GM18519 (cell line): ENCODE data around the gene GDNF.

Experiments used
- ATAC-seq: cut with Tn5 transposase; IDR thresholded peaks from one replicate; pipeline ENCODE4 v1.9.1; 2021; ENCODE audit warnings: mild to moderate bottlenecking, moderate library complexity; ENCODE audit not compliant: unreplicated experiment, low FRiP score

GDNF gene

DNA sequence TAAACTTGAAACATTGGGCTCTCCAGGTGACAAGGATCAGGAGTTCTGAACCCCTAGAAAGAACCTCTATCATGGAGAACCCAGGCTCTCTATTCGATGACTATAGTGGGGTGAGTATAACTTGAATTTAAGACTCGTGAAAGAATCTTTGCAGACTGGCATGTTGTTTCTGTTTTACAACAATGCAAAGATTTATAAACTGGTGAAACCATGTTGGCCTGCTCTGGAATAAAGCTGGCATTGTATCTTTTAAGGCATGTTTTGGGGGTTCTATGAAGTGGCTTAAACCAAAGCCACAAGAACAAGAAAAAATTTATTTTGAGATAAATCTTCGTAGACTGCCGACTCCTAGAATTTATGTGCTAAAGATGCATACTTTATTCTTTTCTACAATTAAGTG lies 9.8 kb upstream of the GDNF start:
- no peak for ATAC-seq

DNA sequence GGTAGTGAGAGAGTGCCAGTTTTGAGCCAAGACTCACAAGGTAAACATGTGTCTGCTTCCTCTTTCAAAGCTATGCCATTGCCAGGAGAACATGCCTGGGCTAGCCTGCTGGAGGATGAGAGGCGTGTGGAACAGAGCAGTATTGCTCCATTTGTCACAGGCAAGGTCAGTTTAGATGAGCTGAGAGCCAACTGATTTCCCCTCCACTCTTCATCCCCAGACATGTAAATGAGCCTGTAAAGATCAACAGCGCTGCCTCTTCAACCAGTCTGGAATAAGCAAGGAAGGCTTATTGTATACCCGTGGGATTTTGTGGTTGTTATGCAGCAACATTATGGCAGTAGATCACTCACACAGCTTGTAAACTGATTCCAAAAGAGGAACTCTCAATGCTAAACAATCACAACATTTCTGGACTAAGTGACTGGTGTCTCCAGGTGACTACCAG lies 8.2 kb upstream of the GDNF start:
- ATAC-seq: peak; percentile 65

DNA sequence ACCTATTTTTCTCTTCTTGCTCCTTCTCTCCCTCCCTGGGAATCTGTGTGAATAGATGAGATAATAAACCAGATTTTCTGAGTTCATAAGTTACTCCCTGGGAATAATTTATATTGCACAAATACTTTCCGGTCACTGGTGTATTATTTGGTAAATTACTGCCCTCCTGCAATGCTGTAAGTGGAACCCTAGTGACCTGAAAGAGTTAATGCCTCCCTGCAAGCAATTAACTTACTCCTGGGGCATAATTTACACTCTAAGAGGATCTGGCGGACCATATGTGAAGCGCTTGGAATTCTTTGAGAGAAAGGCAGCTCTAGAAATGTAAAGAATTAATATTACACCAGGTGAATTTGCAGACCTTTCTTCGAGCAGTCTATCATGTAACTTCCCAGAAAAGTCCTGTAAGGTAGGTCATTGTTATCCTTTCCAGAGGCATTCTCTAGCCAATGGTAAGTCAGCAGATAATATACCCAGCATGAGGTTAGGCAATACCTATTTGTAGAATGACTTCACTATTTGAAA lies 7.0 kb upstream of the GDNF start:
- no peak for ATAC-seq

DNA sequence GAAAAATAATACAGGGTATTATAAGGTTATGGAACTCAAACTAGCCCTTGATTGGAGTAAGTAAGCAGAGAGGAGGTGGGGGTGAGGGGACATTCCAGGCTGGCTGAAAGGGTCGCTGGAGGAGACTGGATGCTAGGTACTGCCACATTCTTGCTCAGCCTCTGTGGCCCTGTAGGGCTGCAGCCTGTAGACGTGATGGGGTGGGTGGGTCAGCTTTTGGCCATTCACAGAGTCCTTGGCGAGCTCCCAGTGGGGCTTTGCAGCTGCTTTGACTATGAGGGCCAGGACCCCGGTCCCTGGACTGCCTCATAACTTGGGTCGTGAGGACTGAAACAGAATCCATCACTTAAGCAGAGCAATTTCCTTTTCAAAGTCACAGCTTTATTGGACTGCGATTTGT lies 4.2 kb upstream of the GDNF start:
- no peak for ATAC-seq

DNA sequence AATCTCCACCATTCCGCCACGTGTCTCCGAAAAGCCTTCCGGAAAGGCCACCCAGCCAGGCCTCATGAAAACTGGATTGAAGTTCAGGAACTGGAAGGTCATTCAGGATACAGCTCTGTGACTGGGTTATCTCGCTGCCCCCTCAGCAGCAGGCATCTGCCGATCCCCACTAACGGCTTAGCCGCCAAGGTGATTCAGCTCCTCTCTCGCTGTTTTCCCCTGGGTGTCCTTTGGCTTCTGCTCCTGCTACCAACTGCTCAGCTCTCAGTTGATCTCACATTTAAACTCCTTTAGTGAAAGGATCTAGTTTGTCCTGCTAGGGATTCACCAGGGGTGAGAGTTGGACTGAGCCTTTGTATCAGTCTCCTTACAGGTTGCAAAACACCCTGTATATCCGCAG lies 2.2 kb upstream of the GDNF start:
- no peak for ATAC-seq

DNA sequence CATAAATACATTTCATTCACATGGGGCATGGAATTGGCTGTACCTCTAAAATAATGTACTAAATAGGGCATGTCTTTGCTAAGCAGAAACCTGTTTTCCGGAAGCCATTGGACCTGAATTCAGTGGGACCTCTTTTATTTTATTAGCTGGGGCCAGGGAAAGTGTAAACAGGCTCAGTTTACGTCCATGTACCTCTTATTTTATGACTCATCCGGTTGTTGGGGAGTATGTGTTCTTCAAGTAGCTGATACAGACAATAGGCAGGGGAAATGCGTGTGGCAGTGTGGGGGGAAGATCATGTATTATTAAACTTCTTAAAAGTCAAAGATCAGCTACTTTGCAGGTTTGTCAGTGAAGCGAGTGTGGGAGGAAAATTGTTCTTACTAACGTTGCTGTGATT lies 1.4 kb upstream of the GDNF start:
- ATAC-seq: no peak

DNA sequence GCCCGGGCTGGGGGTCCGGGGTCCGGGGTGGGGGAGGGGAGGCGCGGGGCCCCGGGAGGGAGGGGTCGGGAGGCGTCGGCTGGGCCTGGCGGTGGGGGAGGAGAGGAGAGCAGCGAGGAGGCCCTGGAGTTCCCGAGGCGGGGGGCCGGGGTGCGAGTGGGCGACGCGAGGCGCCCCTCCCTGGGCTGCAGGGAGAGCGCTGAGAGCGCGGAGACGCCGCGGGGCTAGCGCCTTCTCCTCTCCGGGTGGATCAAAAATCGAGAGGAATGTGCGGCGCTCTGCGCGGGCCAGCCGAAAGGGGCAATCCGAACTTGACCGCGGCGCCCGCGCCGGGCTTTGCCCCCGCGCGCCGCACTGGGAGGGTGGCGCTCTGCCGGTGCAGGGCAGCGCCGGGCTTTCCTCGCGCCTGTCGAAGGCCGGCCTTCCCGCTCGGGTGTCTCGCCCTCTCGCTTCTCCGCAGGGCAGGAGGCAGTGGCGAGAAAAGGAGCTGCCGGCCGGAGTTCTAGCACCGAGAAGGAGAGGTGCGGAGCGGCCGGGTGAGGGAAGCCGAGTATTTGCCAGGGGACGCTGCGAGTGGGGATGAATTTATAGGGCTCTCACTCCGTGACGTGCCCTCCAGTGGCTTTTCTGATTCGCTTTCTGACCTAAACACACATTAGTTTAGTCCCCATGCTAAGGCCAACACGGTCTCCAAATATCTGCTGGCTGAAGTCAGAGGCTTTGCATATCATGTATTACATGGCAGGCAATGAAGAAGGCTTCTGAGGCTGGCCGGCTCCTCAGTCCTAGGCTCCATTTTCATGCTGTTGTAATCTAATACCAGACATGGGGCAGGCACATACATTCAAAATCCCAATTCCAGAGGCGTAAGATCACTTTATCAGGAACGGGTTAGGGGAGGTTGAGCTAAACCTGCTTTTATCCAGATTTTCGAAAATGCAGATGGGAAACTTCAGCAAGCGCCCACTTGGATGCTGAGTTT lies 503 bp upstream of the GDNF start:
- ATAC-seq: no peak

DNA sequence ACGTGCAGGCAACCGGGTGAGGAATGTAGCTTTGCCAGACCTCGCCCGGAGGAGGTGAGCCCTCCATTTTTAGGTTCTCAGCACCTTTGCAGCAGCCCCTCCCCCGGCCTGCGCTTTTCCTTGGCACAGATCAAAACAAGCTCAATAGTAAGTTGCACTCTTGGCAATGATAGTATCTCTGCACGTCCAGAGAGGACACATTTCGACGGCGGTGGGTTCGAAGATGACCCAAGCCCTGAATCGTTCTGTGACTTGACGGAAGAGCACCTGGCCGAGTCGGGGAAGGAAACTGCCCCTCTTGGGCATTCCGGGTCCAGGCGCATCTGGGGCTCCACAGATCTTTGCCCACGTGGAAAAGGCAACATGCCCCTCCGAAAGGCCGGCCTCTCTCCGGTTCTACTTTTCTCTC lies 904 bp downstream of the GDNF start:
- ATAC-seq: no peak

DNA sequence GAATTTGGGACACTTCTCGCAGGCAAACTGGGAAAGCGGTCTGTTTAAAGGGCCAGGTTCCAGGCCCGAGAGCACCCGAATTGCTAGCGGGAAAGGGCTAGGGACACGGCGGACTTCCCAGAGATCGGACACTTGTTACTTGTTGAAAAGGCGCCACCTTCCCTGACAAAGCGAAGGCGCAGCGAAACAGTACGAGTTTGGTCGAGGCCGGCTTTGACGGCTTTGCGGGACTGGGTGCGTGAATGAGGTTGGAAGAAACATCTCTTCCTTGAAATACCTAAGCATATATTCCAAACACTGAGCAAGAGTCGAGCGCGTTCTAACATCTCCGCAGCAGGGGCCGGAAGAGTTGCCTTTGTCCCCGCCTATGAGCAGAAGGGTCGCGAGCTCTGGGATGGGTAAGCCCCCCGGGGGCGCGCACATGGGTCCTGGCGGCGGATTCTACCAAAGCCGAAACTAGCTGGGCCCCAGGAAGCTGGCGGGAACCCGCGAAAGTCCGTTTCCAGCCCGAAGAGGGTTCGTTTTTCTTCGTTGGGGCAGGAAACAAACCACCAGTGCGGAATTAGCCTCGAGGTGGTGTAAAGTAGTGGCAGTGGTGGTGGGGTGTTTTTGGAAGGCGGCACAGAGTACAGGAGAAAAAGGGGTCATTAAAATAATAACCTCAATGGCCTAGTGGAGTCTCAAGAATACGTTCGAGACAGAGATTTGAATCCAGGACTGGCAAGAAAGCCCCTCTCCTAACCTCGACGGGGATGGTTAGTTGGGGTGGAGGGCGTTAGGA lies 1.5 kb downstream of the GDNF start:
- ATAC-seq: no peak

DNA sequence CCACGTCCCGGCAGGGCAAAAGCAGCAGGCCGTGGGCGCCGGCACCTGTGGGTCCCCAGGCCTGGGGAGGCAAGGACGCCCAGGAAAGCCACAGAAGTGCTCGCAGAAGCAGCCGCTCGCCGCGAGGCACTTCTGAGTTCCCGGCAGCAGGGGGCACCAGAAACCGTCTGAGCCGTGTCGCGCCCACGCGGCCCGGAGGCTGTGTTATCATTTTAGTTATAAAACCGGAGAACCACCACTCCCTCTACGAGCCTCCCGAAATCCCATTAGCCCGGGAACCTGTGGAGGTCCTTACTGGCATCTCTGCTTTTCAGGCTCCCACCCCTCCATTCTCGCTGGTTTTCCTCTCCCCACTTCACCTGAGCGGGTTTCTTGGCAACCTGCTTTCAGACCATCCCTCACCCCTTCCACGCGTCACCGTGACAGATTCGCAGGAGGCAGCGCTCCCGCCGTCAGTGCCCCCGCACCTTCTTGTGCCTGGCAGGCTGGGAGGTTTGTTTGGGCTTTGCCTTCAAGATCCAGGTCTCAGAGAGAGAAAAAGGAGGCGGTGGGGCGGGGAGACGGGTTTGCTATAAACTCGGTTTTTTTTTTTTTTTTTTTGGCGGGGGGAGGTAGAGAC lies 2.3 kb downstream of the GDNF start:
- ATAC-seq: peak; percentile 58

DNA sequence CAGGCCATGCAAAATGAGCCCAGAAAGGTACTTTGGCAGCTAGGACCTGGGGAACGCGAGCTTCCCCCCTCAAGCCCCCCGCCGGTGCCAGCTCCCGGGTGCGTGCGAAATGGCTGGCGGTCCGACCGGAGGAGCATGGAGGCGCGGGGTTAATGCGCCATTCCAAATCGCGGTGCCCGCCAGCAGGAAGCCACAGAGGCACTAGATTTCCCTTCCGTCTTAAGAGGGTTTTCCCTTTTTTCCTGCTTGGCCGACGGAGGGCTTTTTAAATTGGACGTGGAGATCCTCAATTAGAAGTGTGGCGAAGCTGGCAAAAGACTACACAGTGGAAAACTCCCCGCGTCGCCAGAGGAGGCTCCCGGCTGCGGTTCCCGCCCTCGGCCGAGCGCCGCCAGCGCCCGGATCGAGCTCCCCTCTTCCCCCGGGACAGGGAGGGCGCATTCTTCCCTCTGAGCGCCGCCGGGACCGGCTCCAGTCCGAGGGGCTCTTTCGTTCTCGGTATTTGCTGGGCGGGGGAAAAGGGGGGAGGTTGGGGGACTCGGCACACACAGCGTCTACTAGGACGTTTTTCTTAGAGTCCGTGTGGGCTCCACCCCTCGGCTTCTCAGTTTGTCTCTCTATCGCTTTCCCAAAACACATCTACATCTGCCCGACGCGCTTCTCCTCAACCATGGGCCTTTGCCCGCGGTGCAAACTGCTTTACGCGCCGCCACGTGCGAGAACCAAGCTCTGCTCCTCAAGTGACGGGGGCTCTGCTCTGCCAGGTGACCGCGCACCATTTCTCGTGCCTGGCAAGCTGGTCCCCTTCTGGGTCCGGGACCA lies 3.0 kb downstream of the GDNF start:
- ATAC-seq: peak; percentile 23

DNA sequence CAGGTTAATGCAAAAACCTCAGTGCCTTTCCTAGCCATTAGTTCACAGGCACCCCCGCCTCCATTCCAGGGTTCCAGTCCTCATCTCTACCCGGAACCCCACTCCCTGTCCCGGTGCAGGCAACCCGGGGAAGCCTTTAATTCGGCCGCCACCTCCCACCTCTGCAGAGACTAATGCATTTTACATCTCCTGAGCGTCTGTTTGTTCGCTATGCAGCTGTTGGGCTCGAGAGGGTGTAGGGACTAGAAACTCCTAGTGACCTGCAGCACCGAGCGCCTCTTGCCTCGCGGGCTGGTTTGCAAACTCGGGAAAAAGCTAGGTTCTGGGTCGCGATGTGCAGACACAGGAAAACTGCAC lies 3.6 kb downstream of the GDNF start:
- no peak for ATAC-seq

DNA sequence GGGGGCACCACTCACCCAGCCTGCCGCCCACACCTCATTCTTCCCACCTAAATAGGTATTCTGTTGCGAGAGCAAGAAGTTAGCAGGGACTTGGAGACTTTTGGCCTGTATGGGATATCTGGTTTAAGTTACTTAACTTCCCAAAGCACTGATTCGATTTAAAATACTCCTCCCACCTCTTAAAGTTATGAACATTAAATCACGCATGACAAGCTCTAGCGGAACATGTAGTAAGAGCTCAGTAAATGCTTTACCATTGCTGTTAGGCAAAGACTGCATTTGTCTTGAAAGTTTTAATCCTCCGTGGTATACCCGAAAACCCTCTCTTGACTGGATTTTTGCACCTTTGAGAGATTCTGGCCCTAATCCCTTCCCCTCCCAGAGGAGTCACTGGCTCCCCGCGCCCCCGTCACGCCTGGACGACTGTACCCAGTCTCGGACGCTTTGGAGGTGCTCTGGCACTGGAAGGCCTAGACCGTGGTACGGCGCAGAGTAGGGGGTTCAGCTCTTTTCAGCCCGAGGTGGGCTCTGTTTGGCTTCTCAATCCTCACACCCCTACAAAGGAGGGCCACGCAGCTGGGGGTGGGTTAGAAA lies 4.4 kb downstream of the GDNF start:
- no peak for ATAC-seq

DNA sequence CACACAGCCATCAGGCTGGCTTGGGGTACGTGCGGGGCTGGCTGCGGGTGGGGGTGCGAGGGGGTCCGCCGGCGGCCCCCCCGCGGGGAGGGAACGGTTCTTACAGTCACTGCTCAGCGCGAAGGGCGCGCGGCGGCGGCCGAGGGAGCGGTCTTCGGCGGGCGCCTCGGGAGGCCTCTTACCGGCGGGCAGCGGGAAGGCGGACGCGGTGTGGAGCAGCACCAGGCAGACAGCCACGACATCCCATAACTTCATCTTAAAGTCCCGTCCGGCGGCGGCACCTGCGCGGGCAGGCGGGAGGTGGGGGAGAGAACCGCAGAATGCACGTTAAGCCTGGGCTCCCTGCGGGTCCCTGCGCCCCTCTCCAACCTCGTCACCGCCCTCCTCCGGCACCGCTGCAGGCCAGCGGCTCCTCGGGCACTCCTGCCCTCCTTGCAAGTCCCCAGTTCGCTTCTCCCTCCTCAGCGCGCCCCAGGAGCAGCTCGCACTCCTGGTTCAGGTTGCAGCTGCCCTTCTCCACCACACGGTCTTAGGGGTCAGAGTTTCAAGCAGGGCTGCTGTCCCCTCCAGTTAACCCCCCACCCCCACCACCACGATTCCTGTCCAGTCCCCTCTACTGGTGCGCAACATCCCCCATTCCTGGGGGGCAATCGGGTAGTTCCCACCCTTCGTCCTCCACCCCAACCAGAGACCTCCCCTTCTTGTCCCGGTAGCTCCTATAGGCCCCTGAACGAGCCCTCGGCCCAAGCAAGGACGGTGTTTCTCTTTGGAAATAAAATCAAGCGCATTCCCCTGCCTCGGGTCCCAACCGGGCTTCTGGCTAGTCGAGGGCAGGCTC lies 5.1 kb downstream of the GDNF start:
- ATAC-seq: no peak

DNA sequence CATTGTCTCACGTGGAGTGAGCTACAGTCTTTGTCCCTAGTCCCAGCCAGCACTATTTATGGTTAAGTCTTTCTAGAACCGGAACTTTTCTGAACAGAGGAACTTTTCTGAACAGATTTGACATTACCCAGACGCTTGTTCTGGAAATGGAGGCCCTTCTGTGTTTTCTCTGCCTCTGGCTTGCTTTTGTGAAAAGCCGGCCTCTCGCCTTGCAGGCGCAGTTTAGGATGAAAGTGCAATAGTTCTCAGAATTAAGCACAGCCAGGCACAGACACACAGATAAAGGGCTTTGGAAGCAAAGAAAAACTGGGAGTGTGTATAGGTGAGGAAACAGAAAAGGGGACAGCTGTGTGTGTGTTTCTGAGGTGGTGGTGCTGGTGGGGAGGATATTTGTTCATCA lies 5.9 kb downstream of the GDNF start:
- ATAC-seq: no peak

DNA sequence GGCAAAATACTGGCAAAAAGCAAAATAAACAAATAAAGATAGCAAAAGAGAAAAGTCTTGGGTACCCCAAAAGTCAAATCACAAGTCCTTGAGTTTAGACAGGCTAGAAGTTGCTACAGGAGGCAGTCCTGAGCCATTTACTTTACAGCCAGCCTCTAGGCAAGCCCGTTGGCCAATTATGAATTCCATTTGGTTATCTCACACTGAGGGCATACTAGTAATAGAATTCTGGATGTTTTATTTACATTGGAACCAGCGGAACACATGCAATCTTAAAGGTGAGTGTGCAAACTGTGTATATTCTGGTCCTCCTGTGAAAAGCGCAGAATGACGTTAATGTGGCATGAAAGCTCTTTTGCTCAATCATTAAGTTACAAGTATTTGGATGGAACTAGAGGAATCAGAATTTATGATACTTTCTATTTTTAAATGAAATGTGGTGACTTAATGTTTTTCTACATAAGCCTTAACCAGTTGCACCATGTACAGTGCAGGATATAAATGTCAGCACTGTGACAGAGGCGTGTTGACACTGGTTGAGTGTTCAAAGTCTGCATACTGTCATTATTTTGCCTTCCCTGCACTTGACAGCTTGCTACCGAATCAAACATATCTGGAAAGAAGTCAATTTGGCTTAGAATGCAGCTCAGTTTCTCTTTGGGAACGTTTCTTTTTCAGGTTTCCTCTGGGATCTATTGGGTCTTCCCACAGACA lies 7.9 kb downstream of the GDNF start:
- no peak for ATAC-seq

DNA sequence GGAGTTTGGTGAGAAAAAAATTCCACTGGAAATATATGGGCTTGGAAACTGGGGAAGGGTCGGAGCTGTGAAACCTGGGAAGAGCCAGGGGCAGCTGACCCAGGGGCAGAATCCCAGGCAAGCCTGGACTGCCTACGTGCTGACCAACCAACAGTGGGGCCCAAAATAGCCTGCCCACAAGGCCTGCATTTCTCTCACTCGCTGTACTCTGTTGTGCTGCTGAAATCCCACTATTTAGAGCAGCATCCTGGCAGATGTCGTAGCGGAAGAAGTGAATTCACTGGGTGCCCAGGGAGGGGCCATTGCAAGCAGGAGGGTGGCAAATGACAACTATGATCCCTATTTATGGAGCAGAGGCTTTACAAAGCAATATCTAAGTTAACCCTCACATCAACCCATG lies 9.5 kb downstream of the GDNF start:
- ATAC-seq: no peak

DNA sequence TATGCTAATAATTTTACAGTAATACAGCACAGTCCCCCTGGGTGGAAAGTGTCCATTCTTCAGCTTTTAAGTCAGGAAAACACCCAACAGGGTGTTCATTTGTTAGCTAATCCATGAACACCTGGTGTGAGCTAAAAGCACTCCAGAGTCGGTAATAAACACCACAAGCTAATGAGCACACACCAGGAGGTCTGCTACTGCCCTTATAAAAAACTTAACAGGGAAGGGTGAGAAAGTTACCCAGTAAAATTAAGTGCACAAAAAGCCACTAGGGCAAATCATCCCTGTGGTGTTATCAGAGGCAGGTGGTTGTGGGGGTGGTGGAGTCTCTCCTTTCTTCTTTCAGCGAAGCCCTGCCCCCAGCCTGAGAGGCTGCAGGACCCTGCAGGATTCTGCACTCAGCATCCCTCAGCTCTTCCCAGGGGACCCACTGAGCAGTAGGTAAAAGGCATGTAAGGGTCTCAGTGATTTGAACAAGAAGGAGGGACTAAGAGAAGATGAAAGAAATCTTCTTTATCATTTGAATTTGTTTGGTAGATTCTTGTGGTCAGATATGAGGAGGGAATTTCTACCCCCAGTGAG lies 14.4 kb downstream of the GDNF start:
- no peak for ATAC-seq
